ENCODE measurements around the gene ITGA11.
A peak's percentile ranks its signal among the peaks of the same experiment; 100 is the strongest.

Gene ITGA11

GRCh38 chr15:68431792-68432401 is at the start of gene ITGA11:
Gene ITGA11, minus strand, starts transcription at chr15:68432163. Its CDS starts 97 bp downstream, at chr15:68432066.
- CTCF ChIA-PET = interaction anchor here (0.6 kb wide), 1 partner anchor 1023 kb away, joined by 3 read pairs; no protein-coding TSS in a partner anchor
- POLR2A ChIA-PET (ENCODE audit: low non-redundant PET) = no interaction called here
- H3K27ac ChIP-seq = no peak within 1 kb of the TSS
- DNase-seq (ENCODE audit: low spot score) = peak; percentile 65
- no peak for TF ChIP-seq CTCF (conservative IDR thresholded peaks at IDR 0.05; ENCODE audit: low read depth)

- H3K27ac ChIP-seq = no peak overlapping the region
- CTCF ChIA-PET = no interaction called here
- POLR2A ChIA-PET (ENCODE audit: low non-redundant PET) = no interaction called here
- DNase-seq (ENCODE audit: low spot score) = no peak
- no peak for TF ChIP-seq CTCF (conservative IDR thresholded peaks at IDR 0.05; ENCODE audit: low read depth)
These were observed 49.4 kb upstream of the ITGA11 start for GRCh38 chr15:68481321-68481720.

- no peak overlapping the region for H3K27ac ChIP-seq
- TF ChIP-seq CTCF (conservative IDR thresholded peaks at IDR 0.05; ENCODE audit: low read depth) = no peak
- ChIA-PET POLR2A (ENCODE audit: low non-redundant PET) (no interaction called here), CTCF (interaction anchor here (1.0 kb wide), 1 partner anchor 146 kb away, joined by 3 read pairs; no protein-coding TSS in a partner anchor)
- no peak for DNase-seq (ENCODE audit: low spot score)
These were observed 48.3 kb upstream of the ITGA11 start for GRCh38 chr15:68480296-68480695.

- CTCF ChIA-PET = interaction anchor here (1.0 kb wide), 1 partner anchor 146 kb away, joined by 3 read pairs; no protein-coding TSS in a partner anchor
- no peak for TF ChIP-seq CTCF (conservative IDR thresholded peaks at IDR 0.05; ENCODE audit: low read depth)
- H3K27ac ChIP-seq = no peak overlapping the region
- DNase-seq (ENCODE audit: low spot score) = no peak
- POLR2A ChIA-PET (ENCODE audit: low non-redundant PET) = no interaction called here
These were observed 47.9 kb upstream of the ITGA11 start for GRCh38 chr15:68479870-68480269.

GRCh38 chr15:68479406-68479805 is 47.4 kb upstream of the ITGA11 start:
- DNase-seq (ENCODE audit: low spot score) = no peak
- no peak for TF ChIP-seq CTCF (conservative IDR thresholded peaks at IDR 0.05; ENCODE audit: low read depth)
- POLR2A ChIA-PET (ENCODE audit: low non-redundant PET) = no interaction called here
- H3K27ac ChIP-seq = no peak overlapping the region
- CTCF ChIA-PET = no interaction called here

- POLR2A ChIA-PET (ENCODE audit: low non-redundant PET) = no interaction called here
- no peak for TF ChIP-seq CTCF (conservative IDR thresholded peaks at IDR 0.05; ENCODE audit: low read depth)
- no peak for DNase-seq (ENCODE audit: low spot score)
- no peak overlapping the region for H3K27ac ChIP-seq
- CTCF ChIA-PET = no interaction called here
These were observed 46.9 kb upstream of the ITGA11 start for GRCh38 chr15:68478853-68479252.

Measured in RWPE1 (cell line).